Karpas-422 (cell line): ENCODE data around the gene SPOCK2. TPM values are rescaled to one million over a fixed set of nuclear protein-coding genes. Genes with fewer than 3 reads are reported as not detected.

Source experiments
- DNase-seq: peaks from one replicate; pipeline ENCODE4 v3.0.0-alpha.2; 2015
- H2AFZ ChIP-seq: fragments of 200-600 bp; sonication (generic); 2 replicates; pipeline ENCODE4 v1.6.1; 2014; ENCODE audit warnings: antibody characterized with exemption, low read length, mixed read lengths
- H3K27ac ChIP-seq: fragments of 200-600 bp; sonication (generic); 2 replicates; pipeline ENCODE4 v1.5.1; 2014; ENCODE audit warnings: mild to moderate bottlenecking, low read length, moderate library complexity
- H3K27me3 ChIP-seq: fragments of 200-600 bp; sonication (generic); 2 replicates; pipeline ENCODE4 v1.6.1; 2014; ENCODE audit warnings: low read length, mixed read lengths
- H3K36me3 ChIP-seq: fragments of 200-600 bp; sonication (generic); 2 replicates; pipeline ENCODE4 v1.6.1; 2014; ENCODE audit warnings: low read length, mixed read lengths; ENCODE audit not compliant: insufficient read depth
- H3K4me1 ChIP-seq: fragments of 200-600 bp; sonication (generic); 2 replicates; pipeline ENCODE4 v1.6.1; 2014; ENCODE audit warnings: mild to moderate bottlenecking, low read length, mixed read lengths
- H3K4me2 ChIP-seq: fragments of 200-600 bp; sonication (generic); 2 replicates; pipeline ENCODE4 v1.6.1; 2014; ENCODE audit warnings: low read length, low read depth, mild to moderate bottlenecking; ENCODE audit not compliant: poor library complexity, severe bottlenecking
- H3K4me3 ChIP-seq: fragments of 200-600 bp; sonication (generic); 2 replicates; pipeline ENCODE4 v1.5.1; 2014; ENCODE audit warnings: mild to moderate bottlenecking, antibody characterized with exemption, low read length, mixed read lengths
- H3K79me2 ChIP-seq: fragments of 200-600 bp; sonication (generic); 2 replicates; pipeline ENCODE4 v1.6.1; 2014; ENCODE audit warnings: mild to moderate bottlenecking, low read length, mixed read lengths
- H3K9ac ChIP-seq: fragments of 200-600 bp; sonication (generic); 2 replicates; pipeline ENCODE4 v1.6.0; 2014; ENCODE audit warnings: low read length
- H3K9me2 ChIP-seq: fragments of 200-600 bp; sonication (generic), shearing (Covaris generic); replicated peaks from 2 replicates; pipeline ENCODE4 v1.6.0; 2014; ENCODE audit warnings: mild to moderate bottlenecking, low read length, moderate library complexity; ENCODE audit not compliant: insufficient read depth
- H3K9me3 ChIP-seq: fragments of 300-700, 200-600 bp; sonication (generic); 2 replicates; pipeline ENCODE4 v1.6.1; 2014; ENCODE audit warnings: low read length, mixed read lengths
- H4K20me1 ChIP-seq: fragments of 200-600 bp; sonication (generic); 2 replicates; pipeline ENCODE4 v1.6.1; 2014; ENCODE audit warnings: mild to moderate bottlenecking, antibody characterized with exemption, low read length, low read depth; ENCODE audit not compliant: insufficient read depth
- total RNA-seq: library from RNA; depleted of rRNA; stranded (reverse); fragments of >200 nt; shearing (Covaris generic); gene quantifications from 2 replicates; pipeline ENCODE4 v1.2.3, GENCODE V29; 2014; ENCODE audit warnings: low replicate concordance

The SPOCK2 gene
- total RNA-seq, 1 experiment from 2014 or later, result not detected

DNA sequence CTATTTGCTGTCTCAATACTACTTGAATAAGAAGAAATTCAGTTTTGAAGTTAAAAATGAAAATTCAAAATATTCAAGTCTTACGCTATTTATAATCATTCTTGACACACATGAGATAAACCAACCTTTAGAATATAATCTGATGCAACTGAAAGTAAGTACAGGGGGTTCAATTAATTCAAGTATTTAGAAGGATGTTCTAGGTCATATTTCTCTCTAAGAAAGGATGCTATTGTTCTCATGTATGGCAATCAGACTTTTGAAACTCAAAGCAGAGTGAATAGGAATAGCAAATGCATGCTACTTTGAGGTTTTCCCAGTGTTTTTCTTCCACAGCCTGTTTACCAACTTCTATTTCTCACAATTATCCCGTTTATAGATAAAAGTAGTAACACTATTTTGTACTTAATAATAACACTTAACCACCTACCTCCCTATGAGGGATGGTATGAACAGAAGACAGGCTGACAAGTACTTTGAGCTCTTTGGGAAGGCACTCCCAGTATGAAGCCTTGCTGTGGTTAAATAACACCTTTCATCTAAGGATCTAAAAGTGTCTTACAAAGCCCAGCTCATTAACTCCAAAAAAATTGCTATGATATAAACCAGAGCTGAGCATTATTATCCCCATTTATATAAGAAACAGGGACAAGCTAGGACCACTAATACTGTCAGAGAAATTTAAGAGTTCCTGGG, 18.0 kb upstream of the SPOCK2 start:
- no peak for DNase-seq
- no peaks in the 10 kb centered on the region for H4K20me1 ChIP-seq
- no peaks in the 10 kb centered on the region for H3K36me3 ChIP-seq
- H3K27ac ChIP-seq, result no peak overlapping the region
- no peak overlapping the region for H3K9ac ChIP-seq
- no peaks in the 10 kb centered on the region for H3K9me2 ChIP-seq
- H3K4me1 ChIP-seq, result peaks cover 20% of the 10 kb centered on the region
- H3K79me2 ChIP-seq, result no peaks in the 10 kb centered on the region
- no peaks in the 10 kb centered on the region for H3K27me3 ChIP-seq
- H3K4me3 ChIP-seq, result no peak overlapping the region
- H3K9me3 ChIP-seq, result no peaks in the 10 kb centered on the region
- H3K4me2 ChIP-seq, result no peak overlapping the region
- H2AFZ ChIP-seq, result no peak overlapping the region

DNA sequence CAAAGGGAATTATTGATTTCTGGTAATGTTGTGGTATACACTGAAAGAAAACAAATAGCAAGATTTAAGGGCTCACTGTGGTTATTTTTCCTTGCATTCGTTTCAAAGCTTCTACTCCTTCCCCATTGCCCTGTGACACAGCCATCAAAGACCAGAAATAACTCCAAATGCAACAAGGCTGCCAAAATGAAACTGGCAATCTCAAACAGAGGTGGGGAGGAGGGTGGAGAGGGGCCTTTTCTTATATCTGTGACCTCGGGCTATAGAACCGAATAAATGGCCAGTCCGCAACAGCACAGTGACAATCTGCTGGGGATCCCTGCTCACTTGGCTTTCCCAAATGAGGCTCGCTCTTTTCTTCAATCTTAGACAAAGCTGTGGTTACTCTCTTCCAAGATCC, 17.4 kb upstream of the SPOCK2 start:
- Histone ChIP-seq H3K9me3 (no peaks in the 10 kb centered on the region), H2AFZ (no peak overlapping the region), H3K9me2 (no peaks in the 10 kb centered on the region), H3K36me3 (no peaks in the 10 kb centered on the region), H3K27ac (no peak overlapping the region), H3K79me2 (no peaks in the 10 kb centered on the region), H3K4me2 (no peak overlapping the region), H3K4me3 (no peak overlapping the region), H4K20me1 (no peaks in the 10 kb centered on the region), H3K27me3 (no peaks in the 10 kb centered on the region), H3K4me1 (peaks cover 20% of the 10 kb centered on the region), H3K9ac (no peak overlapping the region)
- no peak for DNase-seq

GRCh38 chr10:72105098-72105475, 16.7 kb upstream of the SPOCK2 start:
- Histone ChIP-seq H2AFZ (no peak overlapping the region), H3K27ac (no peak overlapping the region), H3K9me2 (no peaks in the 10 kb centered on the region), H3K4me3 (no peak overlapping the region), H3K9me3 (no peaks in the 10 kb centered on the region), H3K36me3 (no peaks in the 10 kb centered on the region), H4K20me1 (no peaks in the 10 kb centered on the region), H3K4me1 (peaks cover 20% of the 10 kb centered on the region), H3K4me2 (no peak overlapping the region), H3K79me2 (no peaks in the 10 kb centered on the region), H3K9ac (no peak overlapping the region), H3K27me3 (no peaks in the 10 kb centered on the region)
- DNase-seq, result no peak

- Histone ChIP-seq H4K20me1 (no peaks in the 10 kb centered on the region), H3K36me3 (no peaks in the 10 kb centered on the region), H3K4me1 (peaks cover 20% of the 10 kb centered on the region), H3K27me3 (no peaks in the 10 kb centered on the region), H3K4me3 (no peak overlapping the region), H3K4me2 (no peak overlapping the region), H3K9me2 (no peaks in the 10 kb centered on the region), H3K9me3 (no peaks in the 10 kb centered on the region), H2AFZ (no peak overlapping the region), H3K79me2 (no peaks in the 10 kb centered on the region), H3K9ac (no peak overlapping the region), H3K27ac (no peak overlapping the region)
- no peak for DNase-seq
Measured at GRCh38 chr10:72104472-72105097, 16.2 kb upstream of the SPOCK2 start.

DNA sequence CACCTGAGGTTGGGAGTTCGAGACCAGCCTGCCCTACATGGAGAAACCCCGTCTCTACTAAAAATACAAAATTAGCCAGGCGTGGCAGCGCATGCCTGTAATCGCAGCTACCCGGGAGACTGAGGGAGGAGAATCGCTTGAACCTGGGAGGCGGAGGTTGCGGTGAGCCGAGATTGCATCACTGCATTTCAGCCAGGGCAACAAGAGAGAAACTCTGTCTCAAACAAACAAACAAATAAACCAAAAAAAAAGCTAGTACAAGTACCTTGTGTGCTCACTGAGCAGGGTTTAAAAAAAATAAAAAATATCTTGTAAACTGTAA, 11.2 kb upstream of the SPOCK2 start:
- Histone ChIP-seq H3K9me2 (no peaks in the 10 kb centered on the region), H3K9ac (no peak overlapping the region), H3K4me3 (no peak overlapping the region), H4K20me1 (no peaks in the 10 kb centered on the region), H3K4me1 (no peaks in the 10 kb centered on the region), H3K79me2 (no peaks in the 10 kb centered on the region), H3K27me3 (no peaks in the 10 kb centered on the region), H3K9me3 (no peaks in the 10 kb centered on the region), H3K4me2 (no peak overlapping the region), H3K27ac (no peak overlapping the region), H2AFZ (no peak overlapping the region), H3K36me3 (no peaks in the 10 kb centered on the region)
- no peak for DNase-seq

DNA sequence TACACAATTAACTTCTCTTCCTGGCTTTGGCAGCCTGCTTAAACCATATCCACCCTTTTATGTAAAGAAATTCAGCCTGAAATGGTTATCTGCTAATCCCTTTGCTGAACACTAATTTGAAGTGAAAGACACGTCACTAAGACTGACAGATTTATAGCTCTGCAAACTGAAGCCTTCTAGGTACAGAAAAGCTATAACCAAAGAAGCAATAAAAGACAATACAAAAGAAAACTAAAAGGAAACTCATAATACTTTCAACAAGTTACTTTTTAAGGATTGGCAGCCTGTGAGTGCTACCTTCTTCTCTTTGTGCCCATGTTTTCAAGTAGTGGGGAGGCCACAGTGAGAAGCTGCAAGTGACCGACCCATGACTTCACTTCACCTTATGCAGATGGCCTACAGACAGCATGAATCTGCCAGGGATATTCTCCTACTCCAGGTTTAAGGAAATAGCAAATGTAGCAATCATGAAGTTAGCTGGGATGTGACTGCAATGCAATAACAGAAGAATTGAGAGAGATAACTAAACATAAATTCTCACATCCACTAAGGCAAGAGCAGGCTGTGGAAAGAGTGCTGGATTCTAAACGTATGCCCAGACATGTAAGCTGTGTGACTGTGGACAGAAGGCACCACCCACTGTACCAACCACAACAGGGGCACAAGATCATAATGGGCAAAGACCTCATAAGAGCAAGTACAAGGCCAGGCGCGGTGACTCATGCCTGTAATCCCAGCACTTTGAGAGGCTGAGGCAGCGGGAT, 10.7 kb upstream of the SPOCK2 start:
- Histone ChIP-seq H2AFZ (no peak overlapping the region), H4K20me1 (no peaks in the 10 kb centered on the region), H3K4me1 (no peaks in the 10 kb centered on the region), H3K27ac (no peak overlapping the region), H3K4me3 (no peak overlapping the region), H3K9me3 (no peaks in the 10 kb centered on the region), H3K79me2 (no peaks in the 10 kb centered on the region), H3K27me3 (no peaks in the 10 kb centered on the region), H3K9ac (no peak overlapping the region), H3K4me2 (no peak overlapping the region), H3K36me3 (no peaks in the 10 kb centered on the region), H3K9me2 (no peaks in the 10 kb centered on the region)
- no peak for DNase-seq

DNA sequence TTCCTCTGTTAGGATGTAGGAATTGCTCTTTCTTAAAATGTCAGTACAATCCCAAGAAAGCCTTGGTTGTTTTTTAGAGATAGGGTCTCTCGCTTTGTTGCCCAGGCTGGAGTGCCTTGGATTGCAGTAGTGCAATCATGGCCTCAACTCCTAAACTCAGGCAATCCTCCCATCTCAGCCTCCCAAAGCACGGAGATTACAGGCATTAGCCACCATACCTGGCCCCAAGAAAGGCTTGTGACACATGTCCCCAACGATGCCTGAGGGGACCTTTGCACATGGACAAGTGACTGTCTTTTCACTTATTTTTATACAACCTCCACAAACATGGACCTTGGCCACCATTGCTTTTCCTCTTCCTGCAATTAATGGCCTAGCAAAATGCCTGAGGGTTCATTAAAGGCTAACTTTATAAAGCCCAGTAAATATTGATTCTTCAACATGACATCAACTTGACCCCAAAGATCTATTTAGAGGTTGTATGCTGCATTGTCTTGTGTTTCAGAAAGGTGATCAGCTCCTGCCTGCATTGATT, 10.0 kb upstream of the SPOCK2 start:
- Histone ChIP-seq H3K9me3 (no peaks in the 10 kb centered on the region), H4K20me1 (no peaks in the 10 kb centered on the region), H3K4me3 (no peak overlapping the region), H3K27me3 (no peaks in the 10 kb centered on the region), H3K79me2 (no peaks in the 10 kb centered on the region), H3K36me3 (no peaks in the 10 kb centered on the region), H3K9ac (no peak overlapping the region), H3K27ac (no peak overlapping the region), H3K4me1 (no peaks in the 10 kb centered on the region), H2AFZ (no peak overlapping the region), H3K4me2 (no peak overlapping the region), H3K9me2 (no peaks in the 10 kb centered on the region)
- no peak for DNase-seq
